HG03066 (cell line): Measurements from ENCODE around the gene HDAC3.
A peak's percentile ranks its signal among the peaks of the same experiment; 100 is the strongest.

Source experiments
- ATAC-seq: cut with Tn5 transposase; IDR thresholded peaks from one replicate; pipeline ENCODE4 v1.9.1; 2021; ENCODE audit warnings: low read depth; ENCODE audit not compliant: unreplicated experiment

HDAC3 gene

GRCh38 chr5:141636413-141637122 lies at the start of gene HDAC3, which contains the start of gene RELL2:
HDAC3 (minus strand) TSS chr5:141636849; CDS start chr5:141636790, 59 bp downstream.
RELL2 (plus strand) TSS chr5:141636997; CDS start chr5:141638226, 1,229 bp downstream.
- ATAC-seq = peak; percentile 67

GRCh38 chr5:141685591-141685990 lies 48.9 kb upstream of the HDAC3 start:
- ATAC-seq = no peak

GRCh38 chr5:141683596-141684141 lies 47.0 kb upstream of the HDAC3 start:
- ATAC-seq = no peak

GRCh38 chr5:141681695-141682641 lies 45.3 kb upstream of the HDAC3 start, which contains the start of gene ARAP3:
ARAP3 (minus strand) TSS chr5:141682230; CDS start chr5:141680486, 1,744 bp downstream.
- ATAC-seq = no peak

- ATAC-seq = no peak
Observed at GRCh38 chr5:141681295-141681694, 44.6 kb upstream of the HDAC3 start.

GRCh38 chr5:141680751-141681201 lies 44.1 kb upstream of the HDAC3 start:
- no peak for ATAC-seq

GRCh38 chr5:141680178-141680577 lies 43.5 kb upstream of the HDAC3 start:
- ATAC-seq = no peak

- no peak for ATAC-seq
Observed at GRCh38 chr5:141677415-141677814, 40.8 kb upstream of the HDAC3 start.

GRCh38 chr5:141675672-141676071 lies 39.0 kb upstream of the HDAC3 start:
- no peak for ATAC-seq

GRCh38 chr5:141674747-141675146 lies 38.1 kb upstream of the HDAC3 start:
- ATAC-seq = no peak

- no peak for ATAC-seq
Observed at GRCh38 chr5:141672841-141673813, 36.5 kb upstream of the HDAC3 start.

GRCh38 chr5:141672071-141672840 lies 35.6 kb upstream of the HDAC3 start:
- ATAC-seq = no peak

GRCh38 chr5:141669520-141669919 lies 32.9 kb upstream of the HDAC3 start:
- ATAC-seq = no peak

- no peak for ATAC-seq
Observed at GRCh38 chr5:141668601-141669265, 32.1 kb upstream of the HDAC3 start.

- ATAC-seq = no peak
Observed at GRCh38 chr5:141665995-141666940, 29.6 kb upstream of the HDAC3 start.

- ATAC-seq = peak; percentile 90
Observed at GRCh38 chr5:141664733-141665461, 28.2 kb upstream of the HDAC3 start.

GRCh38 chr5:141663506-141663905 lies 26.9 kb upstream of the HDAC3 start:
- ATAC-seq = no peak
